H1 (cell line): ENCODE measurements around the gene MAGI3. TPM values are rescaled to one million over a fixed set of nuclear protein-coding genes. Genes with fewer than 3 reads are reported as not detected.

ENCODE experiments used
- CREB1 ChIP-seq: IDR thresholded peaks from 2 replicates; pipeline ENCODE4 v1.6.1; 2012; ENCODE audit warnings: inconsistent platforms
- RNF2 ChIP-seq: fragments of 200-900, 300-1000 bp; sonication (generic); IDR thresholded peaks from 2 replicates; pipeline ENCODE4 v1.7.1; 2016; ENCODE audit warnings: borderline replicate concordance, low read depth, mild to moderate bottlenecking, antibody characterized with exemption, low read length; ENCODE audit not compliant: poor library complexity, severe bottlenecking; ENCODE audit errors: missing control alignments
- polyA plus RNA-seq, 7 experiments: library from polyadenylated mRNA; depleted of rRNA in 3 of 7; stranded (reverse) in 5 of 7; unstranded in 2 of 7; fragments of >200 nt in 5 of 7; fragments of 200-250 nt in 2 of 7; gene quantifications; 1 replicate in 5 of 7; 2 replicates in 1 of 7; 4 replicates in 1 of 7; pipeline versions ENCODE4 v1.2.1 to v1.2.3, GENCODE V29; 2011 to 2013; ENCODE audit warnings: missing spikeins in 2 of 7, mixed read lengths in 2 of 7
- total RNA-seq: library from RNA; stranded (reverse); fragmentation: NEBNext Ultra II Directional; extraction: Animal tissue kit (Norgen Biotek cat#: 25700); gene quantifications from 2 replicates; pipeline ENCODE4 v1.2.1, GENCODE V29; 2021
- TF ChIP-seq, protein P1 (sequence below): fragments of 300-600 bp; sonication (generic); IDR thresholded peaks from 2 replicates; pipeline ENCODE4 v1.7.1; 2012; ENCODE audit warnings: low read length, moderate library complexity, mild to moderate bottlenecking, inconsistent platforms; ENCODE audit not compliant: insufficient replicate concordance
- TF ChIP-seq, protein P2 (sequence below): IDR thresholded peaks from 2 replicates; pipeline ENCODE4 v1.6.1; 2011; ENCODE audit warnings: low read length, improper control_type of control experiment

Gene MAGI3
- total and polyA plus RNA-seq, 2 of the 8 experiments (the other 6 are each of a cell fraction or from before 2014, with no cell fraction given) = 2.3 to 7.8 TPM

- TF ChIP-seq, protein P1, sequence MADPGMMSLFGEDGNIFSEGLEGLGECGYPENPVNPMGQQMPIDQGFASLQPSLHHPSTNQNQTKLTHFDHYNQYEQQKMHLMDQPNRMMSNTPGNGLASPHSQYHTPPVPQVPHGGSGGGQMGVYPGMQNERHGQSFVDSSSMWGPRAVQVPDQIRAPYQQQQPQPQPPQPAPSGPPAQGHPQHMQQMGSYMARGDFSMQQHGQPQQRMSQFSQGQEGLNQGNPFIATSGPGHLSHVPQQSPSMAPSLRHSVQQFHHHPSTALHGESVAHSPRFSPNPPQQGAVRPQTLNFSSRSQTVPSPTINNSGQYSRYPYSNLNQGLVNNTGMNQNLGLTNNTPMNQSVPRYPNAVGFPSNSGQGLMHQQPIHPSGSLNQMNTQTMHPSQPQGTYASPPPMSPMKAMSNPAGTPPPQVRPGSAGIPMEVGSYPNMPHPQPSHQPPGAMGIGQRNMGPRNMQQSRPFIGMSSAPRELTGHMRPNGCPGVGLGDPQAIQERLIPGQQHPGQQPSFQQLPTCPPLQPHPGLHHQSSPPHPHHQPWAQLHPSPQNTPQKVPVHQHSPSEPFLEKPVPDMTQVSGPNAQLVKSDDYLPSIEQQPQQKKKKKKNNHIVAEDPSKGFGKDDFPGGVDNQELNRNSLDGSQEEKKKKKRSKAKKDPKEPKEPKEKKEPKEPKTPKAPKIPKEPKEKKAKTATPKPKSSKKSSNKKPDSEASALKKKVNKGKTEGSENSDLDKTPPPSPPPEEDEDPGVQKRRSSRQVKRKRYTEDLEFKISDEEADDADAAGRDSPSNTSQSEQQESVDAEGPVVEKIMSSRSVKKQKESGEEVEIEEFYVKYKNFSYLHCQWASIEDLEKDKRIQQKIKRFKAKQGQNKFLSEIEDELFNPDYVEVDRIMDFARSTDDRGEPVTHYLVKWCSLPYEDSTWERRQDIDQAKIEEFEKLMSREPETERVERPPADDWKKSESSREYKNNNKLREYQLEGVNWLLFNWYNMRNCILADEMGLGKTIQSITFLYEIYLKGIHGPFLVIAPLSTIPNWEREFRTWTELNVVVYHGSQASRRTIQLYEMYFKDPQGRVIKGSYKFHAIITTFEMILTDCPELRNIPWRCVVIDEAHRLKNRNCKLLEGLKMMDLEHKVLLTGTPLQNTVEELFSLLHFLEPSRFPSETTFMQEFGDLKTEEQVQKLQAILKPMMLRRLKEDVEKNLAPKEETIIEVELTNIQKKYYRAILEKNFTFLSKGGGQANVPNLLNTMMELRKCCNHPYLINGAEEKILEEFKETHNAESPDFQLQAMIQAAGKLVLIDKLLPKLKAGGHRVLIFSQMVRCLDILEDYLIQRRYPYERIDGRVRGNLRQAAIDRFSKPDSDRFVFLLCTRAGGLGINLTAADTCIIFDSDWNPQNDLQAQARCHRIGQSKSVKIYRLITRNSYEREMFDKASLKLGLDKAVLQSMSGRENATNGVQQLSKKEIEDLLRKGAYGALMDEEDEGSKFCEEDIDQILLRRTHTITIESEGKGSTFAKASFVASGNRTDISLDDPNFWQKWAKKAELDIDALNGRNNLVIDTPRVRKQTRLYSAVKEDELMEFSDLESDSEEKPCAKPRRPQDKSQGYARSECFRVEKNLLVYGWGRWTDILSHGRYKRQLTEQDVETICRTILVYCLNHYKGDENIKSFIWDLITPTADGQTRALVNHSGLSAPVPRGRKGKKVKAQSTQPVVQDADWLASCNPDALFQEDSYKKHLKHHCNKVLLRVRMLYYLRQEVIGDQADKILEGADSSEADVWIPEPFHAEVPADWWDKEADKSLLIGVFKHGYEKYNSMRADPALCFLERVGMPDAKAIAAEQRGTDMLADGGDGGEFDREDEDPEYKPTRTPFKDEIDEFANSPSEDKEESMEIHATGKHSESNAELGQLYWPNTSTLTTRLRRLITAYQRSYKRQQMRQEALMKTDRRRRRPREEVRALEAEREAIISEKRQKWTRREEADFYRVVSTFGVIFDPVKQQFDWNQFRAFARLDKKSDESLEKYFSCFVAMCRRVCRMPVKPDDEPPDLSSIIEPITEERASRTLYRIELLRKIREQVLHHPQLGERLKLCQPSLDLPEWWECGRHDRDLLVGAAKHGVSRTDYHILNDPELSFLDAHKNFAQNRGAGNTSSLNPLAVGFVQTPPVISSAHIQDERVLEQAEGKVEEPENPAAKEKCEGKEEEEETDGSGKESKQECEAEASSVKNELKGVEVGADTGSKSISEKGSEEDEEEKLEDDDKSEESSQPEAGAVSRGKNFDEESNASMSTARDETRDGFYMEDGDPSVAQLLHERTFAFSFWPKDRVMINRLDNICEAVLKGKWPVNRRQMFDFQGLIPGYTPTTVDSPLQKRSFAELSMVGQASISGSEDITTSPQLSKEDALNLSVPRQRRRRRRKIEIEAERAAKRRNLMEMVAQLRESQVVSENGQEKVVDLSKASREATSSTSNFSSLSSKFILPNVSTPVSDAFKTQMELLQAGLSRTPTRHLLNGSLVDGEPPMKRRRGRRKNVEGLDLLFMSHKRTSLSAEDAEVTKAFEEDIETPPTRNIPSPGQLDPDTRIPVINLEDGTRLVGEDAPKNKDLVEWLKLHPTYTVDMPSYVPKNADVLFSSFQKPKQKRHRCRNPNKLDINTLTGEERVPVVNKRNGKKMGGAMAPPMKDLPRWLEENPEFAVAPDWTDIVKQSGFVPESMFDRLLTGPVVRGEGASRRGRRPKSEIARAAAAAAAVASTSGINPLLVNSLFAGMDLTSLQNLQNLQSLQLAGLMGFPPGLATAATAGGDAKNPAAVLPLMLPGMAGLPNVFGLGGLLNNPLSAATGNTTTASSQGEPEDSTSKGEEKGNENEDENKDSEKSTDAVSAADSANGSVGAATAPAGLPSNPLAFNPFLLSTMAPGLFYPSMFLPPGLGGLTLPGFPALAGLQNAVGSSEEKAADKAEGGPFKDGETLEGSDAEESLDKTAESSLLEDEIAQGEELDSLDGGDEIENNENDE = no peak
- TF ChIP-seq, protein P2, sequence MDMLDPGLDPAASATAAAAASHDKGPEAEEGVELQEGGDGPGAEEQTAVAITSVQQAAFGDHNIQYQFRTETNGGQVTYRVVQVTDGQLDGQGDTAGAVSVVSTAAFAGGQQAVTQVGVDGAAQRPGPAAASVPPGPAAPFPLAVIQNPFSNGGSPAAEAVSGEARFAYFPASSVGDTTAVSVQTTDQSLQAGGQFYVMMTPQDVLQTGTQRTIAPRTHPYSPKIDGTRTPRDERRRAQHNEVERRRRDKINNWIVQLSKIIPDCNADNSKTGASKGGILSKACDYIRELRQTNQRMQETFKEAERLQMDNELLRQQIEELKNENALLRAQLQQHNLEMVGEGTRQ = no peak
- TF ChIP-seq CREB1 = no peak
- no peak for TF ChIP-seq RNF2
These were observed 144.6 kb downstream of the MAGI3 start (continued) for GRCh38 chr1:113534875-113535274.
